OCI-LY1 (cell line): ENCODE measurements around the gene UTP14C.
"Not testable (repeated sequence)": the region's sequence is repeated elsewhere in the genome, so short reads cannot be mapped to it uniquely, and the experiment has no call there.

Source experiments
- H2AFZ ChIP-seq: fragments of 200-600 bp; sonication (generic), shearing (Covaris generic); 2 replicates; pipeline ENCODE4 v1.6.0; 2014; ENCODE audit warnings: antibody characterized with exemption, mild to moderate bottlenecking, low read length
- H3F3A ChIP-seq: fragments of 200-600 bp; sonication (generic), shearing (Covaris generic); 2 replicates; pipeline ENCODE4 v1.6.0; 2014; ENCODE audit warnings: mild to moderate bottlenecking, antibody characterized with exemption, low read length, moderate library complexity; ENCODE audit not compliant: insufficient read depth
- H3K27ac ChIP-seq: fragments of 200-600 bp; sonication (generic); 2 replicates; pipeline ENCODE4 v1.5.1; 2014; ENCODE audit warnings: low read length, mixed run types, mild to moderate bottlenecking, low read depth; ENCODE audit not compliant: poor library complexity, severe bottlenecking
- H3K27me3 ChIP-seq: fragments of 200-600 bp; sonication (generic); 2 replicates; pipeline ENCODE4 v1.6.0; 2014; ENCODE audit warnings: antibody characterized with exemption, mild to moderate bottlenecking, low read length, moderate library complexity; ENCODE audit not compliant: insufficient read depth
- H3K36me3 ChIP-seq: fragments of 200-600 bp; sonication (generic); 2 replicates; pipeline ENCODE4 v1.6.1; 2014; ENCODE audit warnings: mild to moderate bottlenecking, antibody characterized with exemption, low read length, moderate library complexity, mixed read lengths; ENCODE audit not compliant: insufficient read depth
- H3K4me1 ChIP-seq: fragments of 200-600 bp; sonication (generic); 2 replicates; pipeline ENCODE4 v1.5.1; 2014; ENCODE audit warnings: mild to moderate bottlenecking, low read length, moderate library complexity; ENCODE audit not compliant: insufficient read depth, severe bottlenecking
- H3K4me2 ChIP-seq: fragments of 200-600 bp; sonication (generic), shearing (Covaris generic); 2 replicates; pipeline ENCODE4 v1.6.1; 2014; ENCODE audit warnings: low read length
- H3K4me3 ChIP-seq: fragments of 200-600 bp; sonication (generic); 2 replicates; pipeline ENCODE4 v1.5.1; 2014; ENCODE audit warnings: low read length, low read depth, mild to moderate bottlenecking, mixed read lengths; ENCODE audit not compliant: poor library complexity, severe bottlenecking
- H3K79me2 ChIP-seq: fragments of 200-600 bp; shearing (Covaris generic); 2 replicates; pipeline ENCODE4 v1.6.1; 2016; ENCODE audit warnings: mixed run types, low read length, mixed read lengths; ENCODE audit not compliant: insufficient read depth
- H3K9ac ChIP-seq: fragments of 200-600 bp; sonication (generic), shearing (Covaris generic); 2 replicates; pipeline ENCODE4 v1.6.1; 2014; ENCODE audit warnings: mild to moderate bottlenecking, low read length, mixed read lengths
- H3K9me2 ChIP-seq: fragments of 200-600 bp; sonication (generic), shearing (Covaris generic); 2 replicates; pipeline ENCODE4 v1.6.1; 2014; ENCODE audit warnings: low read depth, mild to moderate bottlenecking, low read length, mixed read lengths
- H3K9me3 ChIP-seq: fragments of 200-600 bp; shearing (Covaris generic); 2 replicates; pipeline ENCODE4 v1.6.1; 2014; ENCODE audit warnings: low read length, mixed read lengths
- H4K20me1 ChIP-seq: fragments of 200-600 bp; sonication (generic), shearing (Covaris generic); 2 replicates; pipeline ENCODE4 v1.6.0; 2016; ENCODE audit warnings: mild to moderate bottlenecking, low read length; ENCODE audit not compliant: insufficient read depth
- EZH2 ChIP-seq: fragments of 200-600 bp; sonication (generic), shearing (Covaris generic); IDR thresholded peaks from 2 replicates; pipeline ENCODE4 v1.8.0; 2017; ENCODE audit warnings: borderline replicate concordance, mixed run types, mild to moderate bottlenecking, antibody characterized with exemption, low read length, moderate library complexity, mixed read lengths
- TF ChIP-seq, protein P1 (sequence below): fragments of 200-600 bp; sonication (generic), shearing (Covaris generic); IDR thresholded peaks from 2 replicates; pipeline ENCODE4 v1.5.1; 2017; ENCODE audit warnings: mild to moderate bottlenecking, antibody characterized with exemption, low read length, moderate library complexity, mixed read lengths

The UTP14C gene

DNA sequence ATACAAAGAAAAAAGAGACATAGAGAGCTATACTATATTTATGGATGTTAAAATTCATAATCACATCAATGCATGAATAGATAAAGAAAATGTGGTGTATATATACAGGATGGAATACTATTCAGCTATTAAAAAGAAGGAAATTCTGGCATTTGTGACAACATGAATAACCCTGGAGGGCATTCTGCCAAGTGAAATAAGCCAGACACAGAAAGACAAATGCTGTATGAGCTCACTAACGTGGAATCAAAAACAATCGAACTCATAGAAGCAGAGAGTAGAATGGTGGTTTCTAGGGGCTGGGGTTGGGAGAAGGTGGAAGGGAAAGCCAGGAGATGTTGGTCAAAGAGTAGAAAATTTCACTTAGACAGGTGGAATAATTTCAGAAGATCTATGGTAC lies 24.0 kb downstream of the UTP14C start:
- Histone ChIP-seq H2AFZ (no peak overlapping the region), H4K20me1 (no peaks in the 10 kb centered on the region), H3K27me3 (no peaks in the 10 kb centered on the region)

DNA sequence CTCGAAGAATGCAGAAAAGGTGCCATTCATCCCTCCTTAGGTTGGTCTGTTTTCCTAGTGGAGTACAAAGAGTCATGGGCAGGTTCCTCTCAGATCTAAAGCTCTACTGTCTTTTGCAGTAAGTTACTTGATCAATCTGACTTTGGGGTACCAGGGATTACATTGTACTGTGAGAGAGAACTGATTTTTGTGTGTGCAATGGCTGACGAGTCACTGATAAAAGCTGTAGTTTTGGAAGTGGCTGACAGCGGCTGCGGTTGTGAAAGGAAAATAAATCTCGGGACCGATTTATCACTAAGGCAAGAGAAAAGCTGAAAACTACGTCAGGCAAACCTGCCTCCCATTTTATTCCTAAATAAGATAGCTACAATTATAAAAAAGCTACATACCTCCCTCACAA lies 26.9 kb downstream of the UTP14C start:
- H2AFZ ChIP-seq, result no peak overlapping the region
- TF ChIP-seq, protein P1, sequence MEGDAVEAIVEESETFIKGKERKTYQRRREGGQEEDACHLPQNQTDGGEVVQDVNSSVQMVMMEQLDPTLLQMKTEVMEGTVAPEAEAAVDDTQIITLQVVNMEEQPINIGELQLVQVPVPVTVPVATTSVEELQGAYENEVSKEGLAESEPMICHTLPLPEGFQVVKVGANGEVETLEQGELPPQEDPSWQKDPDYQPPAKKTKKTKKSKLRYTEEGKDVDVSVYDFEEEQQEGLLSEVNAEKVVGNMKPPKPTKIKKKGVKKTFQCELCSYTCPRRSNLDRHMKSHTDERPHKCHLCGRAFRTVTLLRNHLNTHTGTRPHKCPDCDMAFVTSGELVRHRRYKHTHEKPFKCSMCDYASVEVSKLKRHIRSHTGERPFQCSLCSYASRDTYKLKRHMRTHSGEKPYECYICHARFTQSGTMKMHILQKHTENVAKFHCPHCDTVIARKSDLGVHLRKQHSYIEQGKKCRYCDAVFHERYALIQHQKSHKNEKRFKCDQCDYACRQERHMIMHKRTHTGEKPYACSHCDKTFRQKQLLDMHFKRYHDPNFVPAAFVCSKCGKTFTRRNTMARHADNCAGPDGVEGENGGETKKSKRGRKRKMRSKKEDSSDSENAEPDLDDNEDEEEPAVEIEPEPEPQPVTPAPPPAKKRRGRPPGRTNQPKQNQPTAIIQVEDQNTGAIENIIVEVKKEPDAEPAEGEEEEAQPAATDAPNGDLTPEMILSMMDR, result no peak
- TF ChIP-seq EZH2, result no peak
- no peaks in the 10 kb centered on the region for H3K27me3 ChIP-seq
- no peaks in the 10 kb centered on the region for H3K4me1 ChIP-seq
- no peak overlapping the region for H3K27ac ChIP-seq
- no peak overlapping the region for H3K4me3 ChIP-seq
- no peaks in the 10 kb centered on the region for H4K20me1 ChIP-seq
- no peaks in the 10 kb centered on the region for H3K79me2 ChIP-seq
- no peak overlapping the region for H3K9ac ChIP-seq
- H3K4me2 ChIP-seq, result no peak overlapping the region
- H3K9me2 ChIP-seq, result no peaks in the 10 kb centered on the region
- no peaks in the 10 kb centered on the region for H3K9me3 ChIP-seq
- H3F3A ChIP-seq, result no peaks in the 10 kb centered on the region
- no peaks in the 10 kb centered on the region for H3K36me3 ChIP-seq

More for the DNA sequence above, 24.0 kb downstream of the UTP14C start:
- Histone ChIP-seq H3K9me3 (no peaks in the 10 kb centered on the region), H3K27ac (no peak overlapping the region), H3F3A (no peaks in the 10 kb centered on the region), H3K79me2 (no peaks in the 10 kb centered on the region), H3K9ac (no peak overlapping the region), H3K4me1 (no peaks in the 10 kb centered on the region), H3K4me2 (no peak overlapping the region), H3K4me3 (no peak overlapping the region), H3K9me2 (no peaks in the 10 kb centered on the region), H3K36me3 (no peaks in the 10 kb centered on the region)
- TF ChIP-seq, protein P1, result no peak
- TF ChIP-seq EZH2, result no peak

DNA sequence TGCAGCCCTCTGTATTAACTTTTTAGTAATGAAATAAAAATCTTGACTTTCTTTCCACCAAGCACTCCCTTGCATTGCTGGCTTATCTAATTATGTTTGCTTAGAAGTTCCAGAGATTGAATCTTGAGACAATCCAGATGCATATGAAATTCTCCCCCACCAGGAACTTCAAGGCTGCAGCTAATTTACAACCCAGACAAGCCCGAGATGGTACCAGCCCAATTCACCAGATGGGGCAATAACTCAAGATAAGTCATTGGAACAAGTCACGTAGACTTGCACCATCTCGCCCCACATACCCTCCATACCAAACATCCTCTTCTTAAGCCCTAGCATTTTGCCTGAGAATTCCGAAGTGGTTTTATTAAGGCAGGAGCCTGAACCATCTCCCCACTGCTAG lies 29.0 kb downstream of the UTP14C start:
- no peaks in the 10 kb centered on the region for H3K79me2 ChIP-seq
- H3K4me1 ChIP-seq, result no peaks in the 10 kb centered on the region
- no peak overlapping the region for H3K4me3 ChIP-seq
- H3K36me3 ChIP-seq, result no peaks in the 10 kb centered on the region
- no peaks in the 10 kb centered on the region for H4K20me1 ChIP-seq
- TF ChIP-seq, protein P1, result no peak
- TF ChIP-seq EZH2, result no peak
- no peaks in the 10 kb centered on the region for H3K27me3 ChIP-seq
- no peaks in the 10 kb centered on the region for H3K9me2 ChIP-seq
- H3K9ac ChIP-seq, result no peak overlapping the region
- H3K9me3 ChIP-seq, result no peaks in the 10 kb centered on the region
- H3K4me2 ChIP-seq, result no peak overlapping the region
- no peak overlapping the region for H3K27ac ChIP-seq
- H2AFZ ChIP-seq, result no peak overlapping the region
- no peaks in the 10 kb centered on the region for H3F3A ChIP-seq

DNA sequence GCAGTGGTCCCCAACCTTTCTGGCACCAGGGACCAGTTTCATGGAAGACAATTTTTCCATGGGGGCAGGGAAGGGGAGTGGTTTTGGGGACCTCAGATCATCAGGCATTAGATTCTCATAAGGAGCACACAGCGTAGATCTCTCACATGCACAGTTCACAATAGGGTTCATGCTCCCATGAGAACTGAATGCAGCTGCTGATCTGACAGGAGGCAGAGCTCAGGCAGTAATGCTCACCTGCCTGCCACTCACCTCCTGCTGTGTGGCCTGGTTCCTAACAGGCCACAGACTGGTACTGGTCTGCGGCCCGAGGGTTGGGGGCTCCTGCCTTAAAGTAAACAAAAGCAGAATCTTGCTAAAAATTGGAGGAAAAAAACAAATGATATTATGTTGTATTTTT lies 36.6 kb downstream of the UTP14C start:
- H3K9me3 ChIP-seq, H3F3A ChIP-seq, H3K4me2 ChIP-seq, H3K4me1 ChIP-seq, H3K27ac ChIP-seq, H3K36me3 ChIP-seq, H3K4me3 ChIP-seq, H3K79me2 ChIP-seq, H3K9ac ChIP-seq, H3K9me2 ChIP-seq, H3K27me3 ChIP-seq, H4K20me1 ChIP-seq, H2AFZ ChIP-seq: not testable (repeated sequence)
